SKM-1 (cell line): ENCODE data around the gene RPS15.

ENCODE experiments used
- DNase-seq: peaks from one replicate; lab custom pipeline; 2025; ENCODE audit not compliant: unreplicated experiment; lab: John Stamatoyannopoulos, UW

RPS15 gene

DNA sequence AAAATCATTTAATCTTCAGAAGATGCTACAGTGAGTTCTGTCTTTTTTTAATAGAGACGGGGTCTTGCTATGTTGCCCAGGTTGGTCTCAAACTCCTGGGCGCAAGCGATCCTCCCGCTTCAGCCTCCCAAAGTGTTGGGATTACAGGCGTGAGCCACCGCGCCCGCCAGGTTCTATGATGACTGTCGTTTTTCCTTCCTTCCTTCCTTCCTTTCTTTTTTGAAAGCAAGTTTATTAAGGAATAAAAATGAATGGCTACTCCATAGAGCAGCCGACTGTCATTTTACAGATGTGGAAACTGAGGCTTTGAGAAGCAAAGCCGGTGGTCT lies 36.3 kb upstream of the RPS15 start:
- DNase-seq, result no peak

DNA sequence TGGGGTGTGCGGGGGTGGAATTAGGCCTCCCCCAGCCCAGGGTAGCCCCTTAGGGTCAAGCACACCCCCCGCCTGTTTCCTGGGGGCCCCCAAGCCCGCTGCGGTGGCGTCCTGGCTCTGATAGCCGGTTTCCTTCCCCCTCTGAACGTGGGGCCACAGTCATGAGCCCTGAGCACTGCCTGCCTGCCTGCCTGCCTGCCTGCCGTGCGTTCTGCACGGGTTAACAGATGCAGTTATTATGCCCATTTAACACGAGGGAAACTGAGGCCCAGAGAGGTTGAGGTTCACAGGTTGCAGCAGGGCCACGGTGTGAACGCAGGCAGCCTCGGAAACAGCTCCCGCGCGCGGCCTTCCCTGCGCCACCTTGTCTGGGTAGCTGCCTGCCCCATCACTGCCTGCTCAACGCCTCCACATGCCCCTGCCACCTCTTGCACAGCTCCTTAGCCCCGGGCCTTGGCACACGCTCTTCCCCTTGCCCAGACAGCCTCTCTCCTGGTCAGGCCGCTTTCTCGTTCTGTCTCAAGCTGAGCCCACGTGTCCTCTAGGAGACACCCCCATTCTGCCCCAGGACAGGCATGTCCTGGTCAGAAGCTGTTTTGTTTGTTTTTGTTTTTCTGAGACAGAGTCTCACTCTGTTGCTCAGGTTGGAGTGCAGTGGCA lies 35.7 kb upstream of the RPS15 start:
- DNase-seq, result no peak

DNA sequence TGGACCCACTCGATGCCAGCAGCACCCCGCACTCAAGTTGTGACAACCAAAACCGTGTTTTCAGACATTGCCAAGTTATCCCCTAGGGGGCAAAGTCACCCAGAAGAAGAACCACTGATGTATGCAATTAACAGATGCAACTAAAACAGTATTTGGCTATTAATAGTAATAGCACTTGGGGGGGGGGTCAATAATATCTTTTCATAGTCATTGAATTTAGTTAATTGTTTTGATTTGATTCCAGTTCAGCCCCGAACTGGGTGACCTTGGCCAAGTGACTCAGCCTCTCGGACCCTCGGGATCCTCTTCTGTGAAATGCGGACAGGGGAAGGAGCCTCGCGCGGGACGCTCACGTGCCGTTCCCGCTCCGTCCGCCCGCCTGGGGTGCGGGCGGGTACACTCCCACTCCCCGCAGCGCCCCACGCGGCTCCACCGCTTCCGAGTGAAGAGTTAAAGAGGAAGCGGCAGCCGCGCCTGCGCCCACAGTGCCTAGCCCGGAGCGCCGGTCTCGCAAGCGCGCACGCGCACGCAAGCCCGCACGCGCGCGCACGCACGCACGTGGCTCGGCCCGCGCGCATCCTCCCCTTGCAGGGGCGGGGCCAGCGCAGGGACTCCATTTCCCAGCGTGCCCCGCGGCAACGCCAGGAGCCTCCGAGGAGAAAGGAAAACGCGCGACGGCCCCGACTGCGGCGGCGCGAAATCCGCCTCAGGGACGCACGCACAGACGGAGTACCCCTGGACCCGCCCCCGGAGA lies 31.2 kb upstream of the RPS15 start:
- DNase-seq, result peak; percentile 88

DNA sequence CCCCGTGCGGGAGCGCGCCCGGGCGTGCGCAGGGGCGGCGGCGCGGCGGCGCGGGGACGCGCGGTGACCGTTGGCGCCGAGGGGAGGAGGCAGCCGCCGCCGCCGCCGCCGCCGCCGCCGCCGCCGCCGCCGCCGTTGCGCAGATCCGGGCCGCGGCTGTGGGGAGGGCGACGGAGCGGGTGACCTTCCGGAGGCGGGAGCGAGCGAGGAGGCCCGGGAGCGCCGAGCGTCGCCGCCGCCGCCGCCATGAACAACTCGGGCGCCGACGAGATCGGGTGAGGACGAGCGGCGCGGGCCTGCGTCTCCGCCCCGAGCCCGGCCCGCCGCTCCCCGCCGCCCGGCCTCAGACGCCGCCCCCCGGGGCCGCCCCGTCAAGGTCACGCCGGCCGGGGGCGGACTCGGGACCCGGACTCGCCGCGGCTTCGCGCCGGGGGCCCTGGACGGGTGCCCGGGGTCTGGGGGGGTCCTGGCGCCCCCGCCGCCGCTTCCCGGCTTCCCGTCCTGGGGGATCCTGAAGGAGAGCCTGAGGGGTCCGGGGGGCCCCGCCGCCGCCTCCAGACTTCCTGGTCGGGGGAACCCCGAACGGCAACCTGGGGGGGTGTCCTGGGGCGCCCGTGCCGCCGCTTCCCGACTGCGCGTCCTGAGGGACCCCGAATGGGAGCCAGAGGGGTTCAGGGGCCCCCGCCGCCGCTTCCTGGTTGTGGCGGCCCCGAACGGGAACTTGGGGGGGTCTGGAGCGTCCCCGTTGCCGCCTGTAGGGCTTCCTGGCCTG lies 30.5 kb upstream of the RPS15 start, which contains the start of gene DAZAP1:
Gene DAZAP1 (plus strand): TSS at position 59 of the 772 bp plus-strand sequence. CDS start 188 bp downstream, at position 247.
- DNase-seq, result no peak

DNA sequence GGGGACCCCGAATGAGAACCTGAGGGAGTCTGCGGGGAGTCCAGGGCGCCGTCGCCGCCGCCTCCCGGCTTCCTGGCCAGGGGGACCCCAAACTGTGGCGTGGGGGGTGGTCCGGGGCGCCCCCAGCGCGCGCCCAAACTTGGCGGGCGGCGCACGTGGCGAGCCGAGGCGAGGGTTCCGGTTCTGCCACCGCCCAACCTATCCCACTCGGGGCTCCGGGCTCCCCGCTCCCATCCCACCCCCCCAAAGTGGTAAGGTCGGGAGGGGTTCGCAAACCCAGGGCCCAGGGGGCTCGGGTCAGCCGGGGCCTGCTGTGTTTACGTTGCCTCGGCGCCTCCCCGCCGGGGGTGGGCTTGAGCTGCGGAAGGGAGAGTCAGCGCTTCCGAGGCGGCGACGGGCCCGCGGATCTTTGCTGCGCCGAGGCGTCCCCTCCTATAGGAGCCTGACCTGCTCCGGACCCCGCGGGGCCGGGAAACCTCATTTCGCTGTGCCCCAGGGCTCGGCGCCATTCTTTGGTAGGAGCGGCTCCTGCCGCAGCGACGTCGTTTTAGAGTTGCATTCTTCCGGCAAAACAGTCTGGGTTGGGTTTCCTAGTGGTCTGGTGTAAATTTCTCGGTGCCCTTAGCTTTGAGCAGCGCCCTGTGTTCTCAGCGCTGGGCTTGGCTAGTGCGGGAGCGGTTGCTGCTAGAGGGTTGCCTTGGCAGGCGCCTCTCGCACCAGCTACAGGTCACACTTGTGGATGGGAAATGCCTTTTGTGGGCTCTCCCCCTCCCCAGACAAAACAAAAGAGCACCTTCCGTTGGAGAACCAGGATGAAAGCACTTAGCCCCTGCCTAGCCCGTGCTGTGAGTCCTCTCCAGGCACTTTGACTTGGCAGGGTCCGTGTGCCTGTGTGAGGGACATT lies 29.6 kb upstream of the RPS15 start:
- no peak for DNase-seq

DNA sequence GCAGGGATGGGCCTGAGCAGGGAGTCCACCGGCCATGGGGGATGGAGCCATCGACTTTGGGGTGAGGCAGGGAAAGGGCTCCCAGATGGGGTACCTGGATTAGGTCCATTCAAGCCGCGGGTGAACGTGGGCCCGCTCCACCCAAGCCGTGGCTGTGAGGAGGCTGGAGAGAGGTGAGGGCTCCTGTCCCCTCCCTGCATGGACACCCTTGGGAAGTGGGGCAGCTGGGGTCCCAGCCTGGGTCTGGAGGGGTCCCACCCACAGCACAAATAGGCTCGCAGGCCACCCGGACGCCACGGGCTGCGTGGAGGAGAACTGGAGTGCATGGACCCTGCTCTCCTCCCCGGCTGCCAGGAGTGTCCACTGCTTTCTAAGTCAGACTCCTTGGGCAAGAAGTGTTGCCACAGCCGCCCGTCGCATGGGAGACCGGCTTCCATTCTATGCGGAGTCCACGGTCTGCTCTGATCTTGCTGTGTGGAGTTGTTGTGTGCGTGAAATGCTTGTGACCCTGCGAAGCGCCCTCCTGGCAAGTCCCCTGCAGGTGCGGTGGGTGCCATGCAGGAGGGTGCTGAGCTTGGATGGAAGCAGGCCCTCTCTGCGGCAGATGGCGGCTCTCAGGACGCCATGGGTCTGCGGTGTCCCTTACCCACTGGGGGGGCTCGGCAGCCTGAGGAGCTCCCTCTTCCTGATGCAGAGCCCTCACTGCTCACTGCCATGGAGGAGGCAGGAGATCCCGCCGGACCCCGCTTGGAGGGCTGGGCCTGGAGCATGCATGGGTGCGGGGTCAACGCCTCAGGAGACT lies 28.8 kb upstream of the RPS15 start:
- DNase-seq, result no peak

DNA sequence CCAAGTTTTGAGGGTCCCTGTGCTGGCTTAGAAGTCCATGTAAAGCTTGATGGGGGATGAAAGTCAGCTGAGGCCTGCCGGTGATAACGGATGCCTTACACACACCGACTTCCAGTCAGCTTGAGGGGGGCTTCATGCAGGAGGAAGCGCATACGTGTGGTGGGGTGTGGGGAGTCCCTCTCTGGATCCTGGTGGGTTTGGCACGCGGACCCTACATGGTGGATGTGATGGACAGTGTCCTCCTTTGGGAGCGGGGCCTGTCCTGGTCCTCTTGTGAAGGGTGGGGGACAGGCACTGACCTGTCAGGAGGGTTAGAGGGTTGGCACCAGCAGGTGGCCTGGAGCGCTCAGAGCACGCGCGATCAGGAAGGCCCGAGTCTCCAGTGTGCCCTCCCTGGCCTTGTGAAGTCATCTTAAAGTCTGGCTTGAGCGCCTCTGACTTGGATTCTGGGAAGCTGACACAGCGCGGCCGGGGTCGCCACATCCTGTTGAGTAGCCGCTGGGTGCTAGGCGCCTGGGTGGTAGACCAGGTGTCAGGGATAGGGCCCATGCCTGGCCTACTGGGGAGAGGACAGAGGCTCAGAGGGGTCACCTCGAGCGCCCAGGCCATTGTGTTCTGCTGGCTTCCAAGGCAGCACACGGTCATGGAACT lies 27.9 kb upstream of the RPS15 start:
- DNase-seq, result no peak

DNA sequence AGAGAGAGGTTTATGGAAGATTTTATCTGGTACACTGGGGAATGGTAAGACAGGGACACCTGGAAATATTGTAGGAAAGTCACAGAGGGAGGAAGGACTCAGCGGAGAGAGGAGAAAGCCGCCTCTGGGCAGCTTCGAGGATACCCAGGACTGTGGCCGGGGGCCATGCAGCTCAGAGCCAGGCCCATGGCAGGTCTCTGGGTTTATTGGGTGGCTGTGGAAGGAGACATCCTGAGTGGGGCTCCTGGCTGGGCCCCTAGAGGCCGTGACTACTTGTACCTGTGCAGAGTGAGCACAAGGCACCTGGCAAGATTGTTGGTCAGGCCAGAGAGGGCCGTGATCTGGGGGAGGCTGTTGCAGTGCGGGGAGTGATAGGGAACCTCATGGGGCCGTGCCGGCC lies 27.4 kb upstream of the RPS15 start:
- no peak for DNase-seq

DNA sequence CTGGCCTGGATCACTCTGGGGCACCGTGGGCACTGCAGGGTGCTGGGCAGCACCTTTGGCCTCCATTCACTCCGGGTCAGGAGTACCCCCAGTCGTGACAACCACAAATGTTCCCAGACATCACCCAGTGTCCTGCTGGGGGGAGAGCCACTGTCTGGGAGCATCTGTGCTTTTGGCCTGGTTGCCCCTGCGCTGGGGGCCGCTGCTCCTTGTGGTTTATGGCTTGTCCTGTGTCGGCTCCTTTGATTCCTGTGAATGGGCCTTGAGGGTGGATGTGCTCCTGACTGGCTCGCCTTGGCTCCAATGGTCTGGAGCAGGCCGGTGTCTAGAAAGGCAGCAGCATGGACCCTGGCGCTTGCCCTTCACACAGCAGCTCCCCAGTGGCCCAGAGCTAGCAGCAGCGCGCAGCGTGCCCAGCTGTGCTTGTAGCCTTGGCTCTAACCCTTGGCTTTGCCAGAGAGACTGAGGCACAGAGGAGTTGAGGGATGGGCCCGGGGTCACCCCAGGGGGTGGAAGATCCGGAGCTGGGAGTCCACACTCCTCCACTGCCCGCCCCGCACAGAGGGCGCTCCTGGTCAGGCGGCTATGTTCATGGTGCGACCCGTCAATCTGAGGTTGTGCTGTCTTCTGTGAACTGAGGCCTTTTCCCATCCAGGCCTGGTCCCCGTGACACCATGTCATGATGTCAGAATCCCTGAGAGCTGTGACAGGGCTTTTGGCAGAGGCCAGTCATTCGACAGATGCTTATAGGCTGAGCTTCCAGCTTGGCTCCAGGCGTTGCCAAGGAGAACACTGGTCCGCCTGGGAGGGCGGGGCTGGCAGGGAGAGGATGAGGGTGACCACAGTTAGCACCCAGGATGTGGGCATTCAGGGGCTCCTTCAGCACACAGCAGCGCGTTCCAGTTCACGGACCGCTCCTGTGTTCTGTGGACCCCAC lies 26.7 kb upstream of the RPS15 start:
- no peak for DNase-seq

DNA sequence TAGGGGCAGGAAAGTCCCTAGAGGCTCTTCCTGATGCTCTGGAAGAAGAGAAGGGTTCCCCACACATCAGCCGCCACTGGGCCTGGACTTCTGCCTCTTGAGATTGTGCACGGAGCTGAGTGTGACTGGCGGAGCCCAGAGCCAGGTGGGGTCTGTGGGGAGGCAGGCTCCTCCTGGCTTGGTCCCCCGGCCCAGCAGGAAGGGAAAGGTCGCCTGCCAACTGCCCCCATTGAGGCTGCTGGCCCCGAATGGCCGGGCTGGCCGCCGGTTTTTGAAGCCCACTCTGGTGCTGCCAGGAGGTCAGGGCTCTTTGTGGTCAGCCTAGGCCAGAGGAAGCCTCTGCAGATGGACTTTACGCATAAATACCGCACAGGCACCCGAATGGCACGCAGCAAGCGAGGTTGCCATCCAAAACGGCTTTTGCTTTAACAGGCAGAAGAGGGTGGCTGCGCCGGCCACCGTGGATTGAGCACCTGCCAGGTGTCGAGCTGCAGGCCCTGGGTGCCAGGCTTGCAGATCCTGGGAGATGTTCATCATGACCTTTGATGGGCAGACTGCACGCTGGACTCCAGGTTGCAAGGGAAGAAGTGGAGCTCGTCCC lies 25.8 kb upstream of the RPS15 start:
- DNase-seq, result no peak

DNA sequence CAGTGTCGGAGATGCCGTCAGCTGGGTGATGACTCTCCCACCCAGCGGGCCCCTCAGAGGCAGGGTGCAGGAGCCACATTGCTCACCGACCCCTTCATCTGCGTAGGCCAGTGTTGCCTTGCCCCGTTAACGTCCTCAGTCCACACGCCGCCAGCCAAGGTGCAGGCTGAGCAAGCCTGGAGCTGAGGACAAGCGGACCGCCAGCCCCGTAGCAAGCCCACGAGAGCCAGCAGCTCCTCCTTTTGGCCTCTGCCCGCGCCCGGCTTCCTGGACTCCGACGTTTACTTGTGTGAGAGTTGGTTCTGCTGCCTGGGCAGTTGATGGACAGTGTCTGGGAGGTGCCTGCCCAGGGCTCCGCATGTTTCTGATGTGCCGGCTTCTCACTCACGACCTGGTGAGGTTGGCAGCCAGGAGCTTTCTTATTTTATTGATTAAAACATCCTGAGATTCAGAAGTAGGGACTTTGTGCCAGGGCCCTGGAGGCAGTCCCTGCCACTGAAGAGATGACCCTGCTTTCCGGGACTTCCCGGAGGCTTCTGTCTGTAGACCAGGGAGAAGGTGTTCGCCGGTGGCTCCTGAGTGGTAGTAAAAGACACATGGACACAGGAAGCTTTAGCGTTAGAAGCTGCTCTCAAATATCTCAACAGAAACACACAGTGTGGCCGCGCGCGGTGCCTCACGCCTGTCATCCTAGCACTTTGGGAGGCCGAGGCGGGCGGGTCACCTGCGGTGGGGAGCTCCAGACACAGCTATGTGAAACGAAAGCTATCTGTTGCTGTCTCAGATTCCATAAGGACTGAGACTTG lies 25.0 kb upstream of the RPS15 start:
- DNase-seq, result no peak

DNA sequence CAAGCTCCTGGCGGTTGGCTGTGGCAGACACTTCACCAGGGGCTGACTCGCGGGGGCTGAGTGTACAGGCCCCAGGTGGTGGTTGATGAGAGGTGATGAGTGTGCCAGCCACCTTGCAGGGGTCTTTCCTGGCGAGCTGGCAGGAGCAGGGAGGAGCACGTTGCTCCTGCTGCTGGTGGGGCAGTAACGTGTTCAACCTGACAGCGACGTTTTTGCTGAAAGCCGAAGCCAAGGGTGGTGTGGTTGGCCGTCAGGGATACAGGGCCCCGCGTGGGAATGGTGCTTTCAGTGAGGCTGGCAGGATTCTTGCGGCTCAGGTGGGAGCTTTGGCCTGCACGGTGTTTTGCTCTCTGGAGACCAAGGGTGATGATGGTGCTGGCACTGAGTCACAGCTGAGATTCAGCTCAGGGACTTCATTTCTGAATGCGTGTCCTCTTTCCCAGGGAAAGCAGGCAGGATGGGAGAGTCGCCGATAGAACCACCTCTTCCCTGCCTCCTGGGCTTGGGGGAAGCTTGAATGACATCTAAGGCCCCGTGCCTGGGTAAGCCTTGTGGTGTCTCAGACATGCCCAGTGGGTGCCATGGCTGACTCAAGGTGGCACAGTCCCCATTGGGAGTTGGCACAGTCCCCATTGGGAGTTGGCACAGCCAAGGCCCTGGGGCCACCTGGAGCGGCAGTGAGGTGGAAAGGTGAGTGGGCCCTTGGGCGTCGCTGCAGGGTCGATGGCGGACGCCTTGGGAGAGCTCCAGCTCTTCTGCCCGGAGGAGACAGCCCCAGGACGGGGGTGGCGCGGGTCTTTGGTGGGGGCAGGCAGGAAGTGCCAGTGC lies 22.0 kb upstream of the RPS15 start:
- no peak for DNase-seq

DNA sequence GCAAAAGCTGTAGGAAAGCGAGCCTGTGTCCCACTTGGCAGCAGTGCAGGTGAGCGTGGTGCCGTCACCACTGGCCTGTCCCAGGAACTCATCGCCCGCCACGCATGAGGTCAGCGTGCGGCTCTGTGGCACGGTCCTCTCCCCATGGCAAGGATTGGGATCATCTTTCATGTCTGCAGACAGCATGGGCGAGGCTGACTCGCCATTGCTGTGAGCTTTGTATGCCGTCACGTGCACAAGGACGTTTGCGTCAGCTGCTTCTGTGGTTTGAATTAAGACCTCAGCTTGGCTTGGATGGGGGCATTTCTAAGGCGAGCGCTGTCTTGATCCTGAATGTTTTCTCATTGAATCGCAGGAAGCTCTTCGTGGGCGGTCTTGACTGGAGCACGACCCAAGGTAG lies 21.1 kb upstream of the RPS15 start:
- DNase-seq, result no peak

DNA sequence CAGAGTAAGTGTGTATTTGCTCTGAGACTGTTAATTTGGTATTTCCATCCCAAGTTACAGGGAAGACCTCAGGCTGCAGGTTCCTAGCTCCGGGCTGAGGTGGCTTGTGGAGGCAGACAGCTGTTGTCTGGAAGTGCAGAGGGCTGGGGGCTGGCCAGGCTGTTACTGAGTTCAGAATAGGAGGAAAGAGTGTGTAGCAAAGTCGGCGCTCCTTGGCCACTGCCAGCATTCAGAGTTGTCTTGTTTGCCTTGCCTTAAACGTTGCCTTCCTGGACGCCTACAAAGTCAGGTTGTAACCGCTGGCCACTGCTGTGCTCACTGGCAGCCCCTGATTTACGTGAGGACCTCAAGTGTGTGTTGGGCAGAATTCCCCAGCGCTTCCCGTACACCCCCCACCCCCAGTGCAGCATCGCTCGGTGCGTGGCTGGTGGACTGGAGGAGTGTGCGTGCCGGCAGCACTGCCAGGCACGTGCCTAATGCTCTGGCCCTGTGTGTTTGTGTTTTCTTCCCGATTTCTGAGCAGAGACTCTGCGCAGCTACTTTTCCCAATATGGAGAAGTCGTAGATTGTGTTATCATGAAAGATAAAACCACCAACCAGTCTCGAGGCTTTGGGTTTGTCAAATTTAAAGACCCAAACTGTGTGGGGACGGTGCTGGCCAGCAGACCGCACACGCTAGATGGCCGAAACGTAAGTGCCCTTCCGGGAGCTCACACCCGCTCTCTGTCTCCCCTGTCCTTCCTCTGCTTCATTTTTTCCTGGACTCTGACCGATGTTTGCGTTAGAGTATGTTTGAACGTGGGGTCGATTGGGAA lies 20.3 kb upstream of the RPS15 start:
- no peak for DNase-seq

DNA sequence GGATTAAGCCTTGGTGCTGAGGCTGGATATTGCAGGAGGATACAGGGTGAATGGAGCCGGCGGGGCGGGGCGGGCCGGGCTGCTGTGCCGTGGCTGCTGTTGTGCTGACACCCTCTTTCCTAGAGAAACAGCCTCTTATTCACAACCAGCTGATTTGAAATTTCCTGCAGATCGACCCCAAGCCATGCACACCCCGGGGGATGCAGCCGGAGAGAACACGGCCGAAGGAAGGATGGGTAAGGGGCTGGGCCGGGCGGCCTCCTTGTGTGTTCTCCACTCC lies 19.8 kb upstream of the RPS15 start:
- DNase-seq, result no peak
